Measurements from ENCODE around the gene QPCT.

The QPCT gene

DNA sequence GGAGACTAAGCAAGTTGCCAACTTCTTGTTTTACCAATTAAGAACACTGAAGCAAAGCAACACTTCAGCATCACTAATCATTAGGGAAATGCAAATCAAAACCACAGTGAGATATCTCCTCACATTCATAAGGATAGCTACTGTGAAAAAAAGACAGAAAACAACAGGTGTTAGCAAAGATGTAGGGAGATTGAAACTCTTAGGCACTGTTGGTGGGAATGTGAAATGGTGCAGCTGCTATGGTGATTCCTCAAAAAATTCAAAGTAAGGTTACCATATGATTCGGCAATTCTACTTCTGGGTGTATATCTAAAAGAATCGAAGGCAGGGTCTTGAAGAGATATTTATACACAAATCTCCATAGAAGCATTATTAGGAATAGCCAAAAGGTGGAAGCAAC is 11.2 kb upstream of the QPCT start:
- DNase-seq (ENCODE audit: low read depth): no peak
- no peak overlapping the region for H3K4me3 ChIP-seq (ENCODE audit: low read length)
- TF ChIP-seq, protein P1, sequence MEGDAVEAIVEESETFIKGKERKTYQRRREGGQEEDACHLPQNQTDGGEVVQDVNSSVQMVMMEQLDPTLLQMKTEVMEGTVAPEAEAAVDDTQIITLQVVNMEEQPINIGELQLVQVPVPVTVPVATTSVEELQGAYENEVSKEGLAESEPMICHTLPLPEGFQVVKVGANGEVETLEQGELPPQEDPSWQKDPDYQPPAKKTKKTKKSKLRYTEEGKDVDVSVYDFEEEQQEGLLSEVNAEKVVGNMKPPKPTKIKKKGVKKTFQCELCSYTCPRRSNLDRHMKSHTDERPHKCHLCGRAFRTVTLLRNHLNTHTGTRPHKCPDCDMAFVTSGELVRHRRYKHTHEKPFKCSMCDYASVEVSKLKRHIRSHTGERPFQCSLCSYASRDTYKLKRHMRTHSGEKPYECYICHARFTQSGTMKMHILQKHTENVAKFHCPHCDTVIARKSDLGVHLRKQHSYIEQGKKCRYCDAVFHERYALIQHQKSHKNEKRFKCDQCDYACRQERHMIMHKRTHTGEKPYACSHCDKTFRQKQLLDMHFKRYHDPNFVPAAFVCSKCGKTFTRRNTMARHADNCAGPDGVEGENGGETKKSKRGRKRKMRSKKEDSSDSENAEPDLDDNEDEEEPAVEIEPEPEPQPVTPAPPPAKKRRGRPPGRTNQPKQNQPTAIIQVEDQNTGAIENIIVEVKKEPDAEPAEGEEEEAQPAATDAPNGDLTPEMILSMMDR (IDR thresholded peaks at IDR 0.05; ENCODE audit: insufficient read depth, low read depth, low read length, missing control alignments): no peak

DNA sequence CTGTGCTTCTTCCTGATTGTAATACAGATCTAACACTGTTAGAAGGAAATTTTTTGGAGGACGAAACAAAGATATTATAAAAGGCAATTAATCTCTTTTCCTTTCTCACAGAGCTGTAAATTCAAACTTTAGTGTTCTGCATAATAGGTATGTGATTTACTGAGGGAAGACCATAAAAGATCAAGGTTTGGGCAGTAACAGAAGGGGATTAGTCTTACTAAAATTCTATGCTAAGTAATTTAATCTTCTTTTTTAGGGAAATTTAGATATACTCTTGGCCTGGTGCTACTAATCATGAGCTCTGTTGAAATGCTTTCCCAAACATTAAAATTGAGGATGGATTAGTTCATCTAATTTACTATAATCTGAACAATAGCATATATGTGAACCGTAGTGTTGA is 8.8 kb upstream of the QPCT start:
- TF ChIP-seq, protein P1 (IDR thresholded peaks at IDR 0.05; ENCODE audit: insufficient read depth, low read depth, low read length, missing control alignments): no peak
- no peak for DNase-seq (ENCODE audit: low read depth)
- H3K4me3 ChIP-seq (ENCODE audit: low read length): no peak overlapping the region

DNA sequence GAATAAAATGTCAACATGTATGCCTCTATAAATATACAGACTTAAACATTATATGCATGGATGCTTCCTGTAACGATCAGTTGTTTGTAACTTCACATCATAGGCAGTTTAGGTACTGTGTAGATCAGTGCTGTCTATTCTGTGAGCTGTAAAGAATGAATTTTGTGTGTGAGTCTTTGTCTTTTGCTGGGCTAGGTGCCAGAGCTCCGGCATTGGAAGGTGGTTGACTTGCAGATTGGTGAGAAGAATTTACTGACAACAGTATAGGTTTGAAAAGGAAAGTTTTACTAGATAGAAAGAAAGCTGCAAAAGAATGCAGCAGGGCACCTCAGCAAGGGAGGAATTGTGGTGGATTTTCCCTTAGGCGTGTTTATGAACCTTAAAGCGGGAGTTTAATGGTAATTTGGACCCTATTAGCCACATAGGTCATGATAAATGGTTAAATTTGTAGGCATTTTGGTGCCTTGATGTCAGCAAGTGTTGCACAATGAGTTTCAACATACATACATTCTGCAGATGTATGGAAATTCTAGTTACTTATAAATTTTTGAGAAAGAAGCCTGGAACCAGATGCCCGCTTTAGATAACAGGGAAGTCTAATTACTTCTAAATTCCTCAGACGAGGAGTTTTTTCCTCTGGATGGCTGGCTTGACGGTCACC is 6.7 kb upstream of the QPCT start:
- DNase-seq (ENCODE audit: low read depth): no peak
- H3K4me3 ChIP-seq (ENCODE audit: low read length): no peak overlapping the region
- TF ChIP-seq, protein P1 (IDR thresholded peaks at IDR 0.05; ENCODE audit: insufficient read depth, low read depth, low read length, missing control alignments): no peak

DNA sequence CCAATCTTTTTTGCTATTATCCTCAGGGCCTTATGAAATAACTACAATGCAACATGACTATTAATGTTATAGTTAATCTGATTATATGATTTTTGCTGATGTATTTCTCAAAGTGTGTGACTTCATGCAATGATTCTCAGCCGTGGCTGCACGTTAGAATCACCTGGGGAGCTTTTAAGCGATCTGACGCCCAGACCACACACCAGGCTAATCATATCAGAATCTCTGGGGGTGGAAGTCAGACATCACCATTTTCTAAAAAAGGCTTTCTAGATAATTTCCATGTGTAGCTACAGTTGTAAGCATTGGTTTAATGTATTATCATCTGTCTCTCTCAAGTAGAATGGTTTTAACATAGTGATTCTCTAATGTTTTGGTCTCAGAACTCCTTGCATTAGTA is 5.5 kb upstream of the QPCT start:
- no peak for DNase-seq (ENCODE audit: low read depth)
- H3K4me3 ChIP-seq (ENCODE audit: low read length): no peak overlapping the region
- TF ChIP-seq, protein P1 (IDR thresholded peaks at IDR 0.05; ENCODE audit: insufficient read depth, low read depth, low read length, missing control alignments): no peak

DNA sequence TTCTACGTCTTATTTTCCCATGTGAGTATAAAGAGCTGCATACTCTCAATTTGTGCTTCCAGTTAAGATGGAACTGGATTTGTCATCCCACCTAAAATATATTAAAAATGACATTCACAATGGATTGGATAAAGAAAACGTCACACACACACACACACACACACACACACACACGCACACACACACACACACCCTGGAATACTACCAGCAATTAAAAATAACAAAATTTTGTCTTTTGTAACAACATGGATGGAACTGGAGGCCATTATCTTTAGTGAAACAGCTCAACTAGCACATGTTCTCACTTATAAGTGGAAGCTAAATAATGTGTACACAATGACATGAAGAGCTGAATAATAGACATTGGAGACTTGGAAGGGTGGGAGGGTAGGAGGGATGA is 3.8 kb upstream of the QPCT start:
- TF ChIP-seq, protein P1 (IDR thresholded peaks at IDR 0.05; ENCODE audit: insufficient read depth, low read depth, low read length, missing control alignments): no peak
- no peak for DNase-seq (ENCODE audit: low read depth)
- no peak overlapping the region for H3K4me3 ChIP-seq (ENCODE audit: low read length)

DNA sequence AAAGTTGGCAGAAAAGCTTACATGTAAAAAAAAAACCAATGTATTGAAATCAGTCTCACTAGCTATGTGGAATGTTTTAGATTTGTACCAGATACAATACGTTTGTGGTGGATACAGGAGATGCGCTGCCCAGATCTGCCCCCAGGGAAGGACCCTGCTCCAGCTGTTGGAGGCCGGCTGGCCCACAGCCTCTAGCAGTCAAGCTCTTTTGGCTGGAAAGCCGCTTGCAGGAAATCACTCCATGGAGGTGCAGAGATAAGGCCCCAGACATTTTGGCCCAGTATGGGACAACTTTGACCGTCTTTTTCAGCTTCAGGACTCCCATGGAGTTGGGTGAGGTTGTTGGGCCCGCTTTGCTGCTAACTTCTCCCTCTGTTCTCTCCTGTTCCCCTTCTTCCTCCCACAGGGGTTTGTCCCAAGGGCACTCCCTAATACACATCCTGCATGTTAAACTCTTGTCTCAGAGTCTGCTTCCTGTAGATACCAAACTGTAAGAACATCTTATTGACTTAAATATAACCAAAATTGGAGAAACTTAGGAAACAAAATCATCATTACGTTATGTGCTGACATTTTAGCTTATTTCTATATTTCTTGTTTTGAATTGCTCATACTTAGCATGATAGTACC is 1.7 kb upstream of the QPCT start:
- TF ChIP-seq, protein P1 (IDR thresholded peaks at IDR 0.05; ENCODE audit: insufficient read depth, low read depth, low read length, missing control alignments): no peak
- DNase-seq (ENCODE audit: low read depth): no peak
- no peak overlapping the region for H3K4me3 ChIP-seq (ENCODE audit: low read length)
